ENCODE data around the gene TENT5C.

Gene TENT5C

GRCh38 chr1:117611894-117612483 is 6.1 kb downstream of the TENT5C start:
- Histone ChIP-seq H4K20me1 (ENCODE audit: insufficient read depth) (no peaks in the 10 kb centered on the region), H3K27me3 (ENCODE audit: insufficient read depth, low read depth) (no peaks in the 10 kb centered on the region), H3K4me3 (IDR thresholded peaks at IDR 0.05; ENCODE audit: insufficient read depth, low read depth, low read length) (no peak overlapping the region), H3K4me1 (ENCODE audit: low read depth, poor library complexity, severe bottlenecking) (peaks cover 66% of the 10 kb centered on the region), H3K9ac (peak overlapping the region; percentile 42; the same call in 1 of the 2 replicates), H2AFZ (ENCODE audit: low read depth) (no peak overlapping the region), H3K4me2 (peak overlapping the region; percentile 54), H3K27ac (peak overlapping the region; percentile 73), H3K36me3 (ENCODE audit: insufficient read depth) (no peaks in the 10 kb centered on the region), H3K79me2 (ENCODE audit: insufficient read depth, low read depth) (peaks cover 97% of the 10 kb centered on the region)
- TF ChIP-seq, protein P1, sequence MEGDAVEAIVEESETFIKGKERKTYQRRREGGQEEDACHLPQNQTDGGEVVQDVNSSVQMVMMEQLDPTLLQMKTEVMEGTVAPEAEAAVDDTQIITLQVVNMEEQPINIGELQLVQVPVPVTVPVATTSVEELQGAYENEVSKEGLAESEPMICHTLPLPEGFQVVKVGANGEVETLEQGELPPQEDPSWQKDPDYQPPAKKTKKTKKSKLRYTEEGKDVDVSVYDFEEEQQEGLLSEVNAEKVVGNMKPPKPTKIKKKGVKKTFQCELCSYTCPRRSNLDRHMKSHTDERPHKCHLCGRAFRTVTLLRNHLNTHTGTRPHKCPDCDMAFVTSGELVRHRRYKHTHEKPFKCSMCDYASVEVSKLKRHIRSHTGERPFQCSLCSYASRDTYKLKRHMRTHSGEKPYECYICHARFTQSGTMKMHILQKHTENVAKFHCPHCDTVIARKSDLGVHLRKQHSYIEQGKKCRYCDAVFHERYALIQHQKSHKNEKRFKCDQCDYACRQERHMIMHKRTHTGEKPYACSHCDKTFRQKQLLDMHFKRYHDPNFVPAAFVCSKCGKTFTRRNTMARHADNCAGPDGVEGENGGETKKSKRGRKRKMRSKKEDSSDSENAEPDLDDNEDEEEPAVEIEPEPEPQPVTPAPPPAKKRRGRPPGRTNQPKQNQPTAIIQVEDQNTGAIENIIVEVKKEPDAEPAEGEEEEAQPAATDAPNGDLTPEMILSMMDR (conservative IDR thresholded peaks at IDR 0.05; ENCODE audit: low read depth, low read length) = no peak

GRCh38 chr1:117612517-117613248 is 6.8 kb downstream of the TENT5C start:
- no peaks in the 10 kb centered on the region for H4K20me1 ChIP-seq (ENCODE audit: insufficient read depth)

DNA sequence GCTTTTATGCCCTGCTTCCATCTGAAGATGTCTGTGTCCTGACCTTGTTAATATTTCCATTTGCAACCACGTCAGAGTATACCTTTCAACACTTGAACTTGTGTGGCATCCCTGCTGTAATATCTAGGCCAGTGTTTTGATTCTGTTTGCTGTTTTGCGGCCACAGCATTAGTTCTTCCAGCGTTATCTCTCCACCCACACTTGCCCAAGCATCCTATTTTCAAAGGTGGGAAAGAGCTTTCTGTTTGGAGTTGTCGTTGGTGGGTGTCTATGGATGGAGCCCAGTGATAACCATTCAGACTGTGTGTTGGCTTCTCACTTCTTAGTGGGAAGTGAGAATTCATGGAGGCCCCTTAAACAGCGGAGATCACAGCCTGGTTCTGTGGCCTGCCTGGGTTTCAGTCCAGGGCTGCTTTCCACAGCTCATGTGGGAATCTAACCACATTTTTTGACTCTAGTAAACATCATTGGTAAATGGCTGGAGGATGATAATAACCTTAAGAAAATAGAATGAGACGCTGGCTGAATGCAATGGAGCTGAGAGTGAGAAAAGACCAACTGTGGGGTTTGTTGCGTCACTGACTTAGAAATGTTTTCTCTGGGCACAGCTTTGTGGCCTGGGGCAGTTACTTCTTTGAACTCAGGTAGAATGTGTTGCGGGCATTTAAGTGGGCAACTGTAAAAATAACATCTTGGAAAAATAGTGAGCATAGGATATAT is 7.6 kb downstream of the TENT5C start:
- peak overlapping the region; percentile 54; the same call in 1 of the 2 replicates for H3K4me2 ChIP-seq
- H3K4me3 ChIP-seq (IDR thresholded peaks at IDR 0.05; ENCODE audit: insufficient read depth, low read depth, low read length) = no peak overlapping the region
- no peak overlapping the region for H2AFZ ChIP-seq (ENCODE audit: low read depth)
- H4K20me1 ChIP-seq (ENCODE audit: insufficient read depth) = no peaks in the 10 kb centered on the region
- no peaks in the 10 kb centered on the region for H3K36me3 ChIP-seq (ENCODE audit: insufficient read depth)
- TF ChIP-seq, protein P1 (conservative IDR thresholded peaks at IDR 0.05; ENCODE audit: low read depth, low read length) = no peak
- H3K27me3 ChIP-seq (ENCODE audit: insufficient read depth, low read depth) = no peaks in the 10 kb centered on the region
- peak overlapping the region; percentile 42 for H3K9ac ChIP-seq
- peaks cover 97% of the 10 kb centered on the region for H3K79me2 ChIP-seq (ENCODE audit: insufficient read depth, low read depth)
- H3K27ac ChIP-seq = peak overlapping the region; percentile 73
- H3K4me1 ChIP-seq (ENCODE audit: low read depth, poor library complexity, severe bottlenecking) = peaks cover 81% of the 10 kb centered on the region

More at GRCh38 chr1:117612517-117613248, 6.8 kb downstream of the TENT5C start:
- Histone ChIP-seq H3K4me2 (peak overlapping the region; percentile 54), H3K4me3 (IDR thresholded peaks at IDR 0.05; ENCODE audit: insufficient read depth, low read depth, low read length) (no peak overlapping the region), H3K9ac (peak overlapping the region; percentile 42; the same call in 1 of the 2 replicates), H2AFZ (ENCODE audit: low read depth) (no peak overlapping the region), H3K27me3 (ENCODE audit: insufficient read depth, low read depth) (no peaks in the 10 kb centered on the region), H3K79me2 (ENCODE audit: insufficient read depth, low read depth) (peaks cover 97% of the 10 kb centered on the region), H3K4me1 (ENCODE audit: low read depth, poor library complexity, severe bottlenecking) (peaks cover 73% of the 10 kb centered on the region), H3K36me3 (ENCODE audit: insufficient read depth) (no peaks in the 10 kb centered on the region), H3K27ac (peak overlapping the region; percentile 73)
- TF ChIP-seq, protein P1 (conservative IDR thresholded peaks at IDR 0.05; ENCODE audit: low read depth, low read length) = no peak

DNA sequence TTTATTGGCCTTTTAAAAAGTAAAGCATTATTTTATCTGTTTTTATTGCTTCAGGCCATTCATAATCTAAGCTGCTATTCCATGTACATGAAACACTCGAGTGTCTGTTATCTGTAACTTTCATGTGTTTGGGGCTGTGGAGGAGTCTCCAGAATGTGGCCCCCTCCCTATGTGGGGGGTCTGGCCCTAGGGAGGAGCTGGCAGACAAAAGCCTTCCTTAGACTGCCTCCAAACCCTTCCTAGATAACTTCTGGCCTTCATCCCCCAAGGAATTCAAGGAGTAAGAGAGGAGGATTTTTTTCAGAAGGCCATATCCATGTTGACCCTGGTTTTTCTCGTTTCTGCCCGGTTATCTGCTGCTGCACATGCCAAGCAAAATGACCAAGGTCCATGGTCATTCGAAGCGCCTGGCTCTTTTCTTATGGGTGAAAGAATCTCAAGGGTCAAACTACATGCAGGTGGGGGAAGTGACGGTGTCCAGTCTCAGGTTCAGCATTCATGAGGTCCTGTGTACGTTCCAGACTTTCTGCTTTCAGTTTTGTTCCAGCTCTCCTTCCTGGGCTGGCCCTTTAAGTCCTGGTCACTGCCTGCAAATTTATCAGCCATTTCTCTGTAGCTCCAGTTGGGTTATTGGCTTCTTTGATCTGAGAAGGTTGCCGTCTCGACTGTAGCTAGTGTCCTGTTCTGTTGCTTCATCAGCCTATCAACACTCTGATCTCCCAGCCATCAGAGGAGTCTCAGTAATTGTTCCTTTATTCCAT is 8.3 kb downstream of the TENT5C start:
- Histone ChIP-seq H3K4me1 (ENCODE audit: low read depth, poor library complexity, severe bottlenecking) (peaks cover 86% of the 10 kb centered on the region), H4K20me1 (ENCODE audit: insufficient read depth) (no peaks in the 10 kb centered on the region), H3K79me2 (ENCODE audit: insufficient read depth, low read depth) (peaks cover 97% of the 10 kb centered on the region), H3K4me2 (peak overlapping the region; percentile 54), H3K9ac (peak overlapping the region; percentile 42), H3K27me3 (ENCODE audit: insufficient read depth, low read depth) (no peaks in the 10 kb centered on the region), H3K36me3 (ENCODE audit: insufficient read depth) (no peaks in the 10 kb centered on the region), H3K27ac (peak overlapping the region; percentile 73), H2AFZ (ENCODE audit: low read depth) (no peak overlapping the region), H3K4me3 (IDR thresholded peaks at IDR 0.05; ENCODE audit: insufficient read depth, low read depth, low read length) (no peak overlapping the region)
- TF ChIP-seq, protein P1 (conservative IDR thresholded peaks at IDR 0.05; ENCODE audit: low read depth, low read length) = no peak

Data from KMS-11 (cell line).